Left colon (tissue), 2 donors: ENCODE measurements around the gene BAIAP3. TPM values are rescaled to one million over a fixed set of nuclear protein-coding genes. Genes with fewer than 3 reads are reported as not detected.

Experiments used
- ATAC-seq: fragments of 200-7000 bp; cut with Tn5 transposase; one replicate; pipeline ENCODE4 v1.9.1; 2020; ENCODE audit warnings: mild to moderate bottlenecking, moderate library complexity
- DNase-seq, 2 donors: peaks; one replicate each; pipeline ENCODE4 v3.0.0-alpha.2; 2020
- intact Hi-C, 2 donors: fragments of 100-400 bp; cut with DNase I in 1 of 2; cut with micrococcal nuclease in 1 of 2; formaldehyde crosslinking; loops; one replicate each; pipeline versions ENCODE4 v1.11.2 to v1.14.0; 2022; cut with DNase I, micrococcal nuclease
- total RNA-seq, 2 donors: library from RNA; stranded (reverse); fragmentation: NEBNext Ultra II Directional; extraction: Animal tissue kit (Norgen Biotek cat#: 25700); gene quantifications; one replicate each; pipeline ENCODE4 v1.2.1, GENCODE V29; 2021
- donor health status: DM: no; HTN: no; CAD: no.
- donor health status: DM: yes; HTN: yes; CAD: no.

Gene BAIAP3
- total RNA-seq, 2 donors from 2014 or later = 7.5 to 12.3 TPM

DNA sequence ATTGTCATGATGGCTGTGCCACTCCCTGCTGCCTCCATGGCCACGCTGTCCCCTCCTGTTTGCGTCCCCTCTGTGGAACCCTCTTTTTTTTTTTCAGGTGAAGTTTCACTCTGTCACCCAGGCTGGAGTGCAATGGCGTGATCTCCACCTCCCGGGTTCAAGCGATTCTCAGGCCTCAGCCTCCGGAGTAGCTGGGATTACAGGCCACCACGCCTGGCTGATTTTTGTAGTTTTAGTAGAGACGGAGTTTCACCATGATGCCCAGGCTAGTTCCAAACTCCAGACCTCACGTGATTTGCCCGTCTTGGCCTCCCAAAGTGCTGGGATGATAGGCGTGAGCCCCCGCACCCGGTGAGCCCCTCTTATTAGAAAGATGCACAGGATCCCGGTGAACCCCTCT, 35.0 kb upstream of the BAIAP3 start:
- no peak for DNase-seq
- ATAC-seq = no peak
- intact Hi-C loops = no loop called here

DNA sequence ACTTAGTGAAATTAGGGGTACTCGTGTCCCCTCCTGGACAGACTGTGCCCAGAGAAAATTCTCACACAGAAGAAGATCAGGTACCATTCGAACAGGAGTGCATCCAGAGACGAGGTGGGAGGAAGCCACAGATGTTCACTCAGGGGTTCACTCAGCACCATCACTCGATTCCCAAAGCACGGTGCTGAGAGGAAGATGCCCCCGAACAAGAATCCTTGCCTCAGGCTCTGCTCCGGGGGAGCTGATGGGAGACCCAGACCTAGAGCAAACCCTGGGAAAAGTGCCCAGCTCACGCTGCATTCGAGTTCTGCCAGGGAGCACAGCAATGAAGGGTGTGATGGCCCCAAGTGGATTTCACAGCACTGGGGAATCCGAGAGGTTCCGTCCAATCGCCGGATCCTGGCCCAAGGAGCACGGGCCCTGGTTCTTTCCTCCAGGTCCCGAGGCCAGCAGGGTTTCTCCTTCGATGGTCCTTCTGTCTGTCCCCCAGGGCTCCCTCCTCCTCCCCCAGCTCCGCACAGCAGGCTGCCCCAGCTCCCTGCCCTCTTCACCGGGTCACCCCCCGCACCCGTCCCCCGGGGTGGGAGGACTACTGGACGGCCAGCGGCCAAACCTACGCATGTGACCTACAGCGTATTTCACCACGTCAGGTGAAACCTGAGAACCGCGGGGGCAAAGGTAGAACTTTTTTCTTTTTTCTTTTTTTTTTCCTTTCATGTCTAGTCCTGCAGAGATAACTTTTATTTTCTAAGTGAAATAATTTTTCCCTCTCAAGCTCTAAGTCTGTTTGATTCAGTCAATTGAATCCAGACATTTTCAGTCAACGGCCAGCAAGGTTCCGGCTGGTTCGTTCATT, 34.2 kb upstream of the BAIAP3 start:
- intact Hi-C loops = no loop called here
- ATAC-seq (peak; percentile 19), DNase-seq (peak; percentile 40 to 58)

DNA sequence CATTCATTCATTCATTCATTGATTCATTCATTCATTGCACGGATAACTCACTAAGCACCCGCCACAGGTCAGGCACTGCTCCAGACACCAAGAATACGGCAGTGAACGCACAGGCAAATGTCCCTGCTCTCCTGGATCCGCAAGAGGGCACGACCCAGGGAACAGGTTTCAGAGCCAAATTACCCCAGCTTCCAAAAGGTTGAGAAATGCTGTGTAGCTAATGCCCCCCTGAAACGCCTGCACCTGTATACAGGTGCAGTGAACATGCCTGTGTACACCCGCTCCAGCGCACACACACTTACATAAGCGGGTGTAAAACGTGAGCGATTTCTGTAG, 33.6 kb upstream of the BAIAP3 start:
- ATAC-seq (no peak), DNase-seq (no peak)
- intact Hi-C loops = no loop called here

DNA sequence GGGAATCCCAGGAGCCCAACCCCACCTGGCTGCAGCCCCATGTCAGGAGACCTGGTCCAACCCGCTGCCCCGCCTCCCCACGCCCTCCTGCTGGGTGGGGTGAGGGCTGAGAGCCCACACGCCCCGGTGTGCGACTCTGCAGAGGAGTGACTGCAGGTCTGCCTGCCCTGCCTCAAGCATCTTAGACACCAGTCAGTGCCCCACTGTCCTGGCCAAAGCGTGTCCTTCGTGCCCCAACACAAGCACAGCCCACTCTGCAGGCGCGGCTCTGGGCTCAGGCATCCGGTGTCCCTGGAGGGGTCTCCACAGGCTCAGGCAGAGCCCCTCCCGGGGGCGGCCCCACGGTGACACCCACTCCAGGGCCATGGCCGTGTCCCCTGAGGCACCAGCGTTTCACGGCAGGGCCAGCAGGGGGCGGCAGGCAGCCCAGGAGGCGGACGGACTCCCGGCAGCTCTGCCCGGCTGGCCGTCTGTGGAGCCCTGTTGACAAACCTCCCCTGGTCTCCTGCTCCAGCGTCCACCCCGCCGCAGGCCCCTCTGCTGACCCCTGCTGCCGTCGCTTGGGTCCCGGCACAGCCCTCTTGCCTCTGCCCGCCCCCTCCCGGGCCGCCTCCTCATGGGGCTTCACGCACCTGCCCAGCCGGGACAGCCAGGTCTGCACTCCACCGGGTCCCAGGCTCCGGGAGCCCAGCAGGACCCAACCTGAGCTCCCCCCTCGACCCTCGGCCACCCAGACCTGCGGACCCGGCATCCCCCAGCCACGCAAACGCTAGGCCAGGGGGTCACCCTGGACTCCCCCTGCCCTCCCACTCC, 32.6 kb upstream of the BAIAP3 start:
- intact Hi-C loops = no loop called here
- DNase-seq (peak; percentile 62 to 80), ATAC-seq (peak; percentile 62)

- intact Hi-C loops = no loop called here
- ATAC-seq = no peak
- DNase-seq = no peak
These were observed 31.9 kb upstream of the BAIAP3 start for GRCh38 chr16:1301562-1301961.

- DNase-seq (no peak), ATAC-seq (no peak)
- intact Hi-C loops = no loop called here
These were observed 27.6 kb upstream of the BAIAP3 start for GRCh38 chr16:1305823-1306222.

GRCh38 chr16:1306334-1306733, 27.1 kb upstream of the BAIAP3 start:
- intact Hi-C loops = no loop called here
- ATAC-seq = no peak
- no peak for DNase-seq

GRCh38 chr16:1308036-1308976, 25.1 kb upstream of the BAIAP3 start:
- ATAC-seq = peak; percentile 35
- intact Hi-C loops = no loop called here
- DNase-seq = no peak

GRCh38 chr16:1308977-1309885, 24.2 kb upstream of the BAIAP3 start, which contains the start of gene UBE2I:
Gene UBE2I (plus strand): TSS chr16:1309636. CDS start chr16:1314031, 4,395 bp downstream.
- peak; percentile 77 for ATAC-seq
- intact Hi-C loops = no loop called here
- DNase-seq = peak; percentile 96 to 97

DNA sequence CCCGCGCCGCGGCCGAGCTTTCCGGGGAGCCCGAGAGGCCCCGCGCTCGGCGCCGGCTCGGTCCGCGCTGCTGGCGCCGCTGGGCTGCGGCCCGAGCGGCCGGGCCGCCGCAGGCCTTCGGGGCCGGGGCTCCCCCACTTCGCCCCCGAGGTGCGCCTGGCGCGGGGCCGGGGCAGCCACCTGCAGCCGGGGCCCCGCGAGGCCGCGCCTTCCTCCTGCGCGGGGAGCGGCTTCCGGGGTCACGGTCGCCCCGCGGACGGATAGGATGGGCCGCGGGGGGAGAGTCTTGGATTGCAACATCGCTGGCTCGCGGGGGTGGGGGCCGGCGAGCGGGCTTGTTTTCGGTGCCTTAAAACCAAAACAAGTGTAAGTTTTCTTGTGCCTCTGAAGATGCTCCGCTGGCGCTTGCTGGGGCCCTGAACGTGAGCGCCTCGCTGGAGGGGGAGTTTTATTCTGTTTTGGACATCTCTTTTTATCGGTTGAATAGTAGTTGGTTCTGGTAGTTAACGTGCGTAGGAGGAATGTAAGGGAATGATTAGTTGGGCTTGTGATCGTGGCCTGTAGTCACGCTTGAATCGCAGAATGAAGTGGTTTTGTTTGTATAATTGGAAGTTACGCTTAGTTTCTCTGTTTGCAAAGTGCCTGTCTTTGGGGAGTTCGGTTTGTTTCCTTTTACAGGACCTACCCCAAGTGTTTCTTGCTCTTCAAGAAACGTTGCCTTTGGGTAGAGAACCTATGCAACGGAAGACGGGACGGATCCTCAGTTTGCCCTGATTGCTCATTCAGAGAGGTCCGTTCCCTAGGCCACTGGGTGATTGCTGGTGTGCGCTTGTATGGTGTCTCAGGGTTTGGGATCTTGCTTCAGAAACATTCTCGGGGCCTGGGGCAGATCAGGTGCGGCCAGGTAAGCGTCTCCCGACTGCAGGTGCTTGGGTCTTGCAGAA, 23.3 kb upstream of the BAIAP3 start:
- ATAC-seq = peak; percentile 37
- intact Hi-C loops = no loop called here
- DNase-seq = peak; percentile 55 to 73

DNA sequence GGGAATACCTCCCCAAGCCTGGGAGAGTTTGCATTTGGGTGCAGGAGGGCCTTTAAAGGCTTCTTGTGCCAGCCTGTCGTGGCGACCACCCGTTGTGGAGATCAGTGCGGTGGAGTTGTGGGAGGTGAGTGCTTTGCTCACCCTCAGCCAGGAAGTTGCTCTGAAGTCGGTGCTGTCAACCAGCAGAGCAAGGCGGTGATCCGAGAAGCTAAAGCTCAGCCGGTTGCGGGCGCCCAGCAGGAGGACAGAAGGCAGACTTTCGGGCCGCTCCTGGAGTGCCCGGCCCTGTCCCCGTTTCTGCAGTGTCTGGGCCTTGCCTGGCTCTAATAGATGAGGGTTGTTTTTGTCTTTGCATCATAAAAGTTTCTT, 22.6 kb upstream of the BAIAP3 start:
- intact Hi-C loops = no loop called here
- DNase-seq = no peak
- ATAC-seq = peak; percentile 6

- intact Hi-C loops = no loop called here
- no peak for DNase-seq
- no peak for ATAC-seq
These were observed 22.2 kb upstream of the BAIAP3 start for GRCh38 chr16:1311212-1311737.

DNA sequence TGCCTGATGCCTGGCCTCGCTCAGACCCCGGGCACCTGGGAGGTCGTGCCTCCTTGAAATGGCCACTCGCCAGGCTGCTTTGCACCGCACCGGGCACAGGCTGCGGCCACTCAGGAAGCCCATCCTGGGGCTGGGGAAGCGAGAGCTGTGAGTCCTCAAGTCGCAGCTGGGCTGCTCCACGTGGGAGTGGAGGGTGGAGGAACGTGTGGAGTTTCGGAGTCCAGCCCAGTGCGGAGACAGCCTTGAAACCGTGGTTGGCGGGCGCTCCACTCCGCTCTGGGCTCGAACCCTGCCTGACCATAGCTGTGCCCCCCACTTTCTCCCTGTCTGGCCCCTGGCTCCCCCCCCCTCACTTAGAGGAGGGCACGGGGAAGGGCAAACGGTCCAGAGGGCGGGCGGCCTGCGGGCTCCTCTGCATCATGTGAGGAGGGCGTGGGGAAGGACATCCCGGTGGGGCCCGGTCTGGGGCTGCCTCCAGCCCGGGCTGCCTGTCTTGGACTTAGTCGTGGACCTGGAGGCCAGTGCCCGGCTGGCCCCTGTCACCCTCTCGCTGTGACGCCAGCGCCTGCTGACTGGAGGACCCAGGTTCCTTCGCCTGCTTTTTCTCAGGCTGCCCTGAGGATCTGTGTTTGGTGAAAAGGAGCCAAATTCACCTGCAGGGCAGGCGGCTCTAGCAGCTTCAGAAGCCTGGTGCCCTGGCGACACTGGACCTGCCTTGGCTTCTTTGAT, 21.5 kb upstream of the BAIAP3 start:
- intact Hi-C loops = no loop called here
- no peak for ATAC-seq
- DNase-seq = no peak

GRCh38 chr16:1312467-1312816, 21.0 kb upstream of the BAIAP3 start:
- intact Hi-C loops = no loop called here
- ATAC-seq = no peak
- DNase-seq = no peak

DNA sequence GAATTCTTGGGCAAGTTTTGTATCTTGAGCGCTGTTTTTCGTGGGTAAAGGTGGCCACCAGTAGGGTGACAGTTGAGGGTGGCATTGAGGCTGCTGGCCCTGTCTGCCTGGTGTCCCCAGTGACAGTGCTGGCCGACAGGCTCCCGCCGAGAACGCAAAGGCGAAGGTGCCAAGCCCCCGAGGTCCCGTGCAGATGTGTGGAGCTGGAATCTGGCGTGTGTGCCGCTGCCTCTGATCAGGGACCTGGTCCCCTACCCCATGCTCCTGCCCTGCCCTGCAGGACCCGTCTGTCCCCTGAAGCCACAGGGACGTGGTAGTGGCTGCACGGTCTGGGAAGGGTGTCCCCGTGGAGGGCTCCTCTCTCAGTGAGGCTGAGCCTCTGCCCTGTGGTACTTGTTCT, 20.5 kb upstream of the BAIAP3 start:
- intact Hi-C loops = no loop called here
- no peak for DNase-seq
- no peak for ATAC-seq

DNA sequence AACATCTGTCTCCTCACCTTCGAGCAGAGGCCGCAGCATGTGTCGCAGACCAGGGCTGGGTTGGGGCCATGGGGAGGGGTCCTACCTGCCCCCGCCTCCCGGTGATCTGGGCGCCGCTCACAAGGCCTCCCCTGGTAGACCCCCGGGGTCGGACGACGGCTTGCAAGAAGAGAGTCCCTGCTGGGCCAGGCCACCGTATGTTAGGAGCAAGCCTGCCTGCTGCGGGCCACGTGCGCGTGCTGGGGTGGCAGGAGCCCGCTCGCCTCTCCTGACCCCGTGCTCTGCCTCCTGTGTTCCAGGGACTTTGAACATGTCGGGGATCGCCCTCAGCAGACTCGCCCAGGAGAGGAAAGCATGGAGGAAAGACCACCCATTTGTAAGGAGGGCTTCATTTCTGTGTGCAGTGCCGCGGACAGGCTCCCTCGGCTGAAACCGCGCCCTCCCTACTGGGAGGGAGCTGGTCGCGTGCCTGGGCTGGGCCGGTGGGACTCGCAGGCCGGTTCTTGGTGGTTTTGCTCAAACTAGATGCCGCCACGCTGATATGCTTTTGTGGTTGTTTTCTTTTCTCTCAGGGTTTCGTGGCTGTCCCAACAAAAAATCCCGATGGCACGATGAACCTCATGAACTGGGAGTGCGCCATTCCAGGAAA, 19.6 kb upstream of the BAIAP3 start:
- no peak for DNase-seq
- intact Hi-C loops = no loop called here
- no peak for ATAC-seq
